Islet of Langerhans (tissue), 1 donor: ENCODE results near the gene SCIN.
"Not testable (repeated sequence)": the region's sequence is repeated elsewhere in the genome, so short reads cannot be mapped to it uniquely, and the experiment has no call there.

Source experiments
- FAIRE-seq: peaks from one replicate; lab custom pipeline; 2011; peaks lifted over from hg19 to GRCh38; lab: Jason Lieb, UNC

The SCIN gene

GRCh38 chr7:12648704-12649261, 78.3 kb downstream of the SCIN start:
- no peak for FAIRE-seq

GRCh38 chr7:12649348-12649747, 78.8 kb downstream of the SCIN start:
- peak; percentile 47 for FAIRE-seq

- FAIRE-seq: no peak
Measured at GRCh38 chr7:12650080-12650479, 79.6 kb downstream of the SCIN start.

DNA sequence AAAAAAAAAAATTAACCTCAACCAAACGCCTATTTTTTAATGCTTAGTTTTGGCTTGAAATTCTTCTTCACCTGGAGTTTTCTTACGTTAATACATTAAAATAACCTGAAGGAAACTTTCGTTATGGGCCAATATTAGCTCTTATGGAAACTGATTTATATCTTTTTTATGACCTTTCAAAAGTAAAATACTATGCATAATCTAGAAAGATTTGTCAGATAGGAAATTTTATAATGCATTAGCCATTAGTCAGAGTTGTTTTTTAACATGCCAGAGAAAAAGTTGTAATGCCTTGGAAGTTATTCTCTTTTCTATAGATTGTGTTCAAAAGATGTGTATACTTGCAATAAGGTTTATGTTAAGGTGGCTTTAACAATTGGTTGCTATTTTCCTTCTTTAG, 82.6 kb downstream of the SCIN start:
- no peak for FAIRE-seq

GRCh38 chr7:12653518-12653917, 83.0 kb downstream of the SCIN start:
- FAIRE-seq: no peak

- peak; percentile 27 for FAIRE-seq
Measured at GRCh38 chr7:12655161-12655560, 84.6 kb downstream of the SCIN start.

GRCh38 chr7:12660423-12660822, 89.9 kb downstream of the SCIN start:
- not testable (repeated sequence) for FAIRE-seq

DNA sequence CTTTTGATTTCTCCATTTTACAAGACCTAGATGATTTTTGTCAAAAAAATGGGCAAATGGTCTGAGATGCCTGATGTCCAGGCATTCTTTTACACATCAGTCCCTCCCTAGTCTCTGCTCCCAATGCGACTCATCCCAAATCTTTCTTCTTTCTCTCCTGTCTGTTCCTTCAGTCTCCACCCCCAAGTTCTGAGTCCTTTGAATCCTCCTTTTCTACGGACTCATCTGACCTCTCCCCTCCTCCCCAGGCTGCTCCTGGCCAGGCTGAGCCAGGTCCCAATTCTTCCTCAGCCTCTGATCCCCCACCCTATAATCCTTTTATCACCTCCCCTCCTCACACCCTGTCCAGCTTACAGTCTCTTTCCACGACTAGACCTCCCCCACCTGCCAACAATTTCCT, 90.5 kb downstream of the SCIN start:
- not testable (repeated sequence) for FAIRE-seq

DNA sequence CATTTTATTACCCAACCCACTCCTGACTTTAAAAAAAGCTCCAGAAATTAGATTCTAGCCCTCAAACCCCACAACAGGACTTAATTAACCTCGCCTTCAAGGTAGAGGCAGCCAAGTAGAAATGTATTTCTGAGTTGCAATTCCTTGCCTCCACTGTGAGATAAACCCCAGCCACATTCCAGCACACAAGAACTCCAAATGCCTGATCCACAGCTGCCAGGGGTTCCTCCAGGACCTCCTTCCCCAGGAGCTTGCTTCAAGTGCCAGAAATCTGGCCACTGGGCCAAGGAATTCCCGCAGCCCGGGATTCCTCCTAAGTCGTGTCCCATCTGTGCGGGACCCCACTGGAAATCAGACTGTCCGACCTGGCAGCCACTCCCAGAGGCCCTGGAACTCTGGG, 91.1 kb downstream of the SCIN start:
- no peak for FAIRE-seq

DNA sequence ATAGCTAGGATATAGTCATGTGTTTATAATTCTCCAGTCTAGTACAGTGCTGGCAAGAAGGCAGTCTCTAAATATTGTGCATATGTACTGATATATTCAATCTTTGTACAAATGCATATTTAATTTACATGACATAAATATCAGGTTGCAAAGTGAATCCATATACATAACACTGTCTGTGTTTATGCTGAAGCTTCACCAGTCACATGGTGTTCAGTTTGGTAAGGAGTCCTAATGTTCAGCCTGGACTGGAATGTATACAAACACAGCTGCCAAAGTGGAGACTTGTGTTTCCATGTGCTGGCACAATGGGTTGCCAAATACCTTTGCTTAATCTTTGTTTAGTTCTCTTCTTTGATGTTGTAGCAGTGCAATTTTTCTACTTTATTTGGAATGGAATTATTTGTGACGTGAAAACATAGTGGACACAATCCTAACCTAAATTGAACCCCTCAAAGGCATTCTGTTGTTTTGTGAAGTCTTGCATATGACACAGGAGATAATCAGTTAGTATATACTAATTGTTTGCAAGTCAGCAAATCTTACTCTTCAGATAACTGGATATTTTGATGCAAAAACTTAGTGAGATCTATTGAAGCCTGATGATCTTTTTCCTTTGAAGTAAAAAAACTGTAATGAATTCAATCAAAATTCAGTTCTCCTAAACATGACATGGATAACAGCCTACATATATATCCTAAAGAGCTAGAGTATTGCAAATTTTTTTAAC, 99.6 kb downstream of the SCIN start:
- FAIRE-seq: no peak

GRCh38 chr7:12670743-12671520, 100.4 kb downstream of the SCIN start:
- no peak for FAIRE-seq

DNA sequence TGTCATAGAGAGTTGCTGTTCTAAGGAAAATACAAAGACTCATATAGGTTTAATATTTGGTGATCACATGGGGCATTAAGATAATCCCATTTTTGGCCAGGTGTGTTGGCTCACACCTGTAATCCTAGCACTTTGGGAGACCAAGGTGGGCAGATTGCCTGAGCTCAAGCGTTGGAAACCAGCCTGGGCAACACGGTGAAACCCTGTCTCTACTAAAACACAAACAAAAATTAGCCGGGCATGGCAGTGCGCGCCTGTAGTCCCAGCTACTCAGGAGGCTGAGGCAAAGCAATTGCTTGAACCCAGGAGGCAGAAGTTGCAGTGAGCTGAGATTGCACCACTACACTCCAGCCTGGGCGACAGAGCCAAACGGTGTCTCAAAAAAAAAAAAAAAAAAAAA, 102.9 kb downstream of the SCIN start:
- FAIRE-seq: not testable (repeated sequence)

DNA sequence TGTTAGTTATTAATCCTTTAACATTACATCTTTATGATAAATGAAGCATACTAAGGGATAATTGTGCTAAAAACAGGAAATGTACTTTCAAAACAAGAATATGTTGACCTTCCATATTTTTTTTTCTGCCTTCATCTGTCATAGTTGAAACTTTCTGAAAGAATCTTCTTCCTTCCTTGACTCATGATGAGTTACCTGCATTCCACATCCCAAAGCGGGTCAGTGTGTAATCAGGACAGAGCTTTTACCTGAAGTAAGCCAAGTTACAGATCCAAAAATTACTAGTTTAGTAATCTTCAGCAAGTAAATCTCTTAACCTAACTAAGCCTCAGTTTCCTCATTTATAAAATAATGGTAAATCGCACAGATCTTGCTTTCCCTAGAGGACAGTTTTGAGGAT, 103.5 kb downstream of the SCIN start:
- FAIRE-seq: no peak

DNA sequence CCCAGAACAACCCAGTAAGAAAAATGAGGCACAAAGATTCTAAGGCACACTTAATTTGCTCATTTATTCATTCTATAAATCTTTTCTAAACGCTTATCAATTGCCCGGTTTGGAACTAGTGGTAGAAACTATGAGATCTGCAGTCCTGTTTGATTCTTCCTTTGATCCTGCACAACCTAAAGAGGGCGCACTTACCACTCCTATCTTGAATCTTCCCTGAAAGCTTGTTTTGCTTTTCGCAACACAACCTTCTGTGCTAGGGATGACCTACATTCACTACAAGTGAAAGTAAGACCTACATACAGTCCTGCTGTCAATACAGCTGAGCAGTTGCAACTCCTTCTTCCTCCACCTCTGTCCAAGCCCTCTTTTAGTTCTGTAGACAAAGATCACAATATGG, 104.3 kb downstream of the SCIN start:
- FAIRE-seq: no peak

DNA sequence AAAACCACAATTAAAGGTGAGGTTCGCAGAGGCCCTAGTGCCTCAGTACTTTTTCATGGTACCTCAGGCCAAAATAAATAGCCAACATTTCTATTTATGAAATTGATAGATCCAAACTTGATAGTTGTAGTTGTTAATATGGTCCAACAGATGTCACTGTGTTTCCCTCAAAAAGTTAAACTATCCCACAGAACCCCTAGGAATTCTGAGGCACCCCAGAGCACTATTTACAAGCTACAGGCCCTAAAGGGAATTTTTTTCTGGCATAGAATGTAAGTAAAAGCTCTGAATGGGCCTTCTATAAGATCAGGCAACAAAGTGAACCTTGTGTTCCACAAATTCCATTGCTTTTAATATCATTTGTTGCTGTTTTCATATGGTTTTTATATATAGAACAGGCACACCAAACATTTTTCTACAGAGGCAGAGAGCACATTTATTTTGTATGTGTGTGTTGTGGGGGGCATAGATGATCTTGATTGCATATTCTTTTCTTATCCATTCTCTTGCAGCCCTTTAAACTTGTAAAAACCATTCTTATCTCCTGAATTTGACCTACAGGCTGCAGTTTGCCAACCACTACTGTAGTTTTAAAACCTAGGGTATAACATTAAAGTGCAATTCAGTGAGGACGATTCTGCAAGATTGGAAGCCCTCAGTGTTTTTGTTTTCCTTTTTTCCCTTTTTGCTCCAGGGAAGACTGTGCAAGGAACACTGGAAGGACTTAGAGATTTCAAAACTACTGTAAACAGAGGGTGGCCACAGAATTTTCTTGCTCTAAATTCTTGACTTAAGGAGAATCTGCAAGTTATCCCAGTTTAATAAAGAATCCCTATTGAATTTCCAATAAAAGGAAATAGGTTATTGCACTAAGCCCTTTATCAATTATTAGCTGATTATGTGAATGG, 113.4 kb downstream of the SCIN start:
- FAIRE-seq: no peak

GRCh38 chr7:12684733-12685132, 114.2 kb downstream of the SCIN start:
- FAIRE-seq: no peak

- no peak for FAIRE-seq
Measured at GRCh38 chr7:12685550-12685949, 115.0 kb downstream of the SCIN start.

DNA sequence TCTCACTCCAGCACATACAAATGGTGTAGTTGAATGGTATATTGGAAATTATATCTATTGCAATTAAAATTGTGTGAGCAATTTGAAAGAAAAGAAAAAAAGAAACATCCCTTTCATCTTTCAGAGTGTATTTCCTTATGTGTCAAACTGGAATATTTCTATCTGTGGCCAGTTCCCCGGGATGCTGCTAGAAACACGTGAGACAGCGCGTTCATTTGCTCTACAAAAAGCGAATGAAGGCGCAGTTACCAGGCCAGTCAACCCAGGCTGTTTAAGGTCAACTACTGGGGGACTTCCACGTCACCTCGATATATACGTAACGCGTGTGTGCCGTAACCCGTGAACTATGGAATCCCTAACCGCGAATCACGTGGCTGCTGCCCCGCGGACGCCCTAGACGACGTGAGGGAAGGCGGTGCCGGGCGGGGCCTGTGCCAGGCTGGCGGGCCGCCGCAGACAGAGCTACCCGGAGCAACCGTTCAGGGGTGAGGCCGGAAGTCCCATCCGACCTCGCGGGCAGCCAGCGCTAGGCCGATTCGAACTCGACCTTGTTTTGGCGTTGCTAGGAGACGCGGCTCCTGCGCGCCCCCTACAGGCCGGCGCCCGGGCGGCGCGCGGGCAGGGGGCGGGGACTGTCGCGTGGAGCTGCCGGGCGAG, 115.8 kb downstream of the SCIN start:
- FAIRE-seq: peak; percentile 79

GRCh38 chr7:12686891-12687717, 116.6 kb downstream of the SCIN start, which contains the start of gene ARL4A:
Gene ARL4A, plus strand, starts transcription at chr7:12687633. Its CDS starts 622 bp downstream, at chr7:12688255.
- FAIRE-seq: peak; percentile 60

- no peak for FAIRE-seq
Measured at GRCh38 chr7:12687718-12688171, 117.2 kb downstream of the SCIN start.
